ENCODE measurements around the gene TNFRSF14.
"Not testable (repeated sequence)": the region's sequence is repeated elsewhere in the genome, so short reads cannot be mapped to it uniquely, and the experiment has no call there.

TNFRSF14 gene

DNA sequence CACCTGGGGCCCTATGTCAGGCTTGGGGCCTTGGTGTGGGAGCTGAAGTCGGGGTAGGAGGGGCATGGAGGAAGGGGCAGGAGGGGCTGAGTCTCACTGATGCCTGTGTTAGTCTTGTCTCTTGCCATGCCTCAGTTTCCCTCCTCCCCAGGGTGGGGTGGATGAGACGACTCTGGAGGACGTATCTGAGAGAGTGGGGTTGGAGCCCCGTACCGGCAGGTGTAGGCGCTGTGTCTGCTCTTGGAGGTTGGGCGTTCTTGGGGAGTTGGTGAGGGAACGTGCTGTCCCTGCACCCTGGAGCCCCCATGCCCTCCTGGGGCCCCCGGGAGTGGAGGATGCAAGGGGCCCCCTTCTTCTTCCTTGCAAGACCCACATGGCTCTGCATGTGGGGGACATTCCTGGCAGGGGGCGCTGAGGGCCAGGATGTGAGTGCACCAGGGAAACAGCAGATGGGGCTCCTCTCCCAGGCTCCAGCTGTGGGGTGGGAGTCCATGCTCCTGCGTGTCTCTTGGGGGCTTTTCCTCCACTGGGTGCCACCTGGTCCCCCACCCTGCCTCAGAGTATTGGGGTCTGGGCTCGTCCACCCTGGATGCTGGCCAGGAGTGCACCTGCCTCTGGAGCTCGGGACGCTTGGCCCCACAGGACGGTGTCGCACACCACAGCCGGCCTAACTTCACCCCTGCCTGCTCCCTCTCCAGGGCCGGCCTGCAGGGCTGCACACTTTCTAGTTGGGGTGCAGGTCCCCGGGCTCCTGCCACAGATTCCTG lies 1.4 kb upstream of the TNFRSF14 start:
- no peak for DNase-seq

DNA sequence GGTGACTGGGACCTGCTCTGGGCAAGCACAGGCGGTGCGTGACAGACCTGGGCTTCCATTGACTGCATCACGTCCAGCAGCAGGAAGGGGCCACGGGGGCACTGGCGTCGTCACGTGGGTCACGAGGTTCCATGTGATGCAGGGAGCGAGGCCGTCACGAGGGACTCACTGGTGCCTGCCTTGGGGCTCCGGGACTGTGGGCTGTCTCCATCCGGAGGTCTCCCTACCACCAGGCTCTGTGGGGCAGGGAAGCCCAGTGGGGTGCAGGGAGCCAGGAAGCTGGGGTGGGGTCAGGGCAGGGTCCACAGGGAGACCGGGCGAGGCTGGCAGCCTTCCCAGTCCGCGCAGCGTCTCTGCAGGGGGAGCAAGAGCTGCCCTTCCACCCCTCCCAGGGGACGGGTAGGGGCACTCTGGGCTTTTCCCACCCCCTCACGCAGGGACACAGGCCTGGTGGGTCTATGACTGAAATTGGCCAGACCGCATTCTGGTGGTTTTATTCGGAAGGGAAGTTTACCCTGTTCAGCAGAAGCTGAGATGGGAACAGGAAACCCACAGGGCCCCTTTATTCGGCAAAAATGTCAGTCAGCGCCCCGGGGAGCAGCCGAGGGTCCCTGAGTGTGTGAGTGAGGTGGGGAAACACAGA lies 416 bp upstream of the TNFRSF14 start:
- DNase-seq = no peak

DNA sequence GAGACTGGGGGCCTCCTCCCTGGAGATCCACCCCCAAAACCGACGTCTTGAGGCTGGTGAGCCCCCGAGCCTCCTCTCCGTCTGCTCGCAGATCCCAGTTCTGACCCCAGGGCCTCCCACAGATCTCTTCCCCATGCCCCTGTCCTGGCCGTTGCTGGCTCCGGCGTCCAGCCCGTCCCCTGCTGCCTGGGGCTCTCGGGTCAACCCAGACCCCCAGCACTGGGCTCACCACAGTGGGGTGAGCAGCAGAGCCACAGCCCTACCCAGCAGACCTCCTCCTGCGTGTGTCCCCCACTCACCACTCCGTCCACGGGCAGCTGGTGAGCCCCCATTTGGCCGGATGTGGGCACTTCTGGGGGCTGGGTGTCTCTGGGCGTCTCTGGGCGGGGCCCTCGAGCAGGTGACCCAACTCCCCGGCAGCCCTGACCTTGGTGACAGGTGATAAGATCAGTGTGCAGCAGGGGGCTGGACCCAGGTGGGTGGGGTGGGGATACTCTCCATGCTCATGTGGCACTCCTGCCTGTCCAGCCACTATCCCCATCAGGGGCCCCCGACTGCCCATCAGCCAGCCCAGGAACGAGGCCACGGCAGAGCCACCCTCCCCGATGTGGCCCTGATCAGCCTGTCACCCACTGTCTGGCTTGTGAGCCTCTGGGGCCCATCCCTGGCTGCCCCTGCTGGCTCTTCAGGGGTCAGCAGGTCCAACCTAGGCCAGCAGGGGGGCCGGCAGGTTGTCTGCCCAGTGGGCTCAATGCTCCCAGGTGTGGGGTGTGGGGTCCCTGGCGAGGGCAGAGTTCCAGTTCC lies 709 bp downstream of the TNFRSF14 start:
- no peak for DNase-seq

DNA sequence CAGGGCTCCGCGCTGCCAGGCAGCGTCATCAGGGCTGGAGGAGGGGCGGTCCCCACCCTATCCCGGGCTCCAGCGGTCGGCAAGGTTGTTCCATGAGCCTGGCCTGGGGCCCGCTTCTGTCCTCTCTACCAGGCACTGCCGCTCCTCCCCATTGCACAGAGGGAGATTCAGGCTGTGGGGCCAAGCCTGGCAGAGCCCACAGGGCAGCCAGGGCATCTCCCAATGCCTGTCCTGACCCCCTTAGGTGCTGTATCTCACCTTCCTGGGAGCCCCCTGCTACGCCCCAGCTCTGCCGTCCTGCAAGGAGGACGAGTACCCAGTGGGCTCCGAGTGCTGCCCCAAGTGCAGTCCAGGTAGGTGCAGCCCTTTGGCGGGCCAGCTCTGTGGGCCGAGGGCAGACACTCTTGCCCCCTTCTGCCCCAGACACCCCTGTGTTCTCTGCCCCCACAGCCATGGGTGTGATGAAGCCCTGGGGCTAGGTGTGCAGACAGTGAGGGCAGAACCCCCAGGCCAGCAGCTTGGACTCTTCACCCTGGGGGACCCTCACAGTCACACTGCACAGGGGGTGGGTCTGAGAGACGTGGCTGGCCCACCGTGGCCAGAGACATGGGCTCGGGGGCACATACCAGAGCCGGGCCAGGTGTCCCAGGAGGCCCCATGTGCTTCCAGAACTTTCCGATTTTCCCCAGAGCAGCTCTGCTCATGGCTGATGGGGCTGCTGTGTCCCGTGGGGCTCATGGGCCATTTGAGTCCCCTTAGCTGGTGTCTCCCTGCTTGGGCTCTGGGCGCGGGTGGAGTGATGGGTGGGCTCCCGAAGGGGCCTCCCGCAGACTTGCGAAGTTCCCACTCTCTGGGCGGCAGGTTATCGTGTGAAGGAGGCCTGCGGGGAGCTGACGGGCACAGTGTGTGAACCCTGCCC lies 1.6 kb downstream of the TNFRSF14 start:
- no peak for DNase-seq

DNA sequence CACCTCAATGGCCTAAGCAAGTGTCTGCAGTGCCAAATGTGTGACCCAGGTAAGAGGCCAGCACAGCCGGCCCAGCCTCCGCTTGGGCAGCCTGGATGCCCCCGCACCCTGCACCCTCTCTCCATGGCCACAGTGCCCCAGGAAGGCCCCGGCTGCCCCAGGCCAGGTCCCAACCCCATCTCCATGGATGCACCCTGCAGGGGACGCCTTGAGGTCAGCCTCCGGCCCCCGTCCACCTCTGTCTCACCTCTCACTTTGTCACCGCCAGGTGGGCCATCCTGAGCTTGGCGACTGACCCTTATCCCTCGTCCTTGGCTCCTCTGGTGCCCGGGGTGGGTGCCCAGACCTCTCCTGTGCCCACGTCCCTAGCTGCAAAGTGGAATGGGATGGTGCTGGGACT lies 2.2 kb downstream of the TNFRSF14 start:
- no peak for DNase-seq

DNA sequence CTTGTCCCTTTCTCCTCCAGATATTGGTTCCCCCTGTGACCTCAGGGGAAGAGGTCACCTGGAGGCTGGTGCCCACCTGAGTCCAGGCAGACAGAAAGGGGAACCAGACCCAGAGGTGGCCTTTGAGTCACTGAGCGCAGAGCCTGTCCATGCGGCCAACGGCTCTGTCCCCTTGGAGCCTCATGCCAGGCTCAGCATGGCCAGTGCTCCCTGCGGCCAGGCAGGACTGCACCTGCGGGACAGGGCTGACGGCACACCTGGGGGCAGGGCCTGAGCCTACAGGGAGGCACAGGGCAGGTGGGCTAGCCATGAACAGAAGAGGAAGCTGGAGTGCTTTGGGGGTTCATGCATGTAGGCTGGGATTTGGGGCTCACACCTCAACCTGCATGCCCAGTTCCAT lies 2.7 kb downstream of the TNFRSF14 start:
- DNase-seq = no peak

DNA sequence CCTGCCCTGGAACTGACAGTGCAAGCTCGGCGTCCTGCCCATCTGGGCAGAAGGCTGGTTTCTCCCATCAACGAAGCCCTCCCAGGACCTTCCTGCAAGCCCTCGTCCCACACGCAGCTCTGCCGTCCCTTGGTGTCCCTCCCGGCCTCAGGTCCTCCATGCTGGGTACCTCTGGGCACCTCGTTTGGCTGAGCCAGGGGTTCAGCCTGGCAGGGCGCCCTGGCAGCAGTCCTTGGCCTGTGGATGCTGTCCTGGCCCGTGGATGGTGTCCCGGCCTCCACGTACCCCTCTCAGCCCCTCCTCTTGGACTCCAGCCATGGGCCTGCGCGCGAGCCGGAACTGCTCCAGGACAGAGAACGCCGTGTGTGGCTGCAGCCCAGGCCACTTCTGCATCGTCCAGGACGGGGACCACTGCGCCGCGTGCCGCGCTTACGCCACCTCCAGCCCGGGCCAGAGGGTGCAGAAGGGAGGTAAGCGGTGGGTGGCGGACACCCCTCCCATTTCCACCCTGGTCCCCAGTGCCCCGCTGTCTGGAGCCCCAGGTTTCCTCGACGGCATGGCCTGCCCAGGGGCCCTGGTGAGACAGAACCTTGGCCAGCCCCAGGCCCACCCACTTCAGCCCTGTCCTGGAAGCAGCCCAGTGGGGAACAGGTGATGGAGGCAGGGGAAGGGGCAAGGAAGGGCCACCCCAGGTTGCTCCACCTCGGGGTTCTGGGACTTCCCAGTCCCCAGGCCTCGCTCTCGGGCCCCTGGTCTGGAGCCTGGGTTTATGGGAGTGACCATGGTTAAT lies 3.5 kb downstream of the TNFRSF14 start:
- DNase-seq = no peak

DNA sequence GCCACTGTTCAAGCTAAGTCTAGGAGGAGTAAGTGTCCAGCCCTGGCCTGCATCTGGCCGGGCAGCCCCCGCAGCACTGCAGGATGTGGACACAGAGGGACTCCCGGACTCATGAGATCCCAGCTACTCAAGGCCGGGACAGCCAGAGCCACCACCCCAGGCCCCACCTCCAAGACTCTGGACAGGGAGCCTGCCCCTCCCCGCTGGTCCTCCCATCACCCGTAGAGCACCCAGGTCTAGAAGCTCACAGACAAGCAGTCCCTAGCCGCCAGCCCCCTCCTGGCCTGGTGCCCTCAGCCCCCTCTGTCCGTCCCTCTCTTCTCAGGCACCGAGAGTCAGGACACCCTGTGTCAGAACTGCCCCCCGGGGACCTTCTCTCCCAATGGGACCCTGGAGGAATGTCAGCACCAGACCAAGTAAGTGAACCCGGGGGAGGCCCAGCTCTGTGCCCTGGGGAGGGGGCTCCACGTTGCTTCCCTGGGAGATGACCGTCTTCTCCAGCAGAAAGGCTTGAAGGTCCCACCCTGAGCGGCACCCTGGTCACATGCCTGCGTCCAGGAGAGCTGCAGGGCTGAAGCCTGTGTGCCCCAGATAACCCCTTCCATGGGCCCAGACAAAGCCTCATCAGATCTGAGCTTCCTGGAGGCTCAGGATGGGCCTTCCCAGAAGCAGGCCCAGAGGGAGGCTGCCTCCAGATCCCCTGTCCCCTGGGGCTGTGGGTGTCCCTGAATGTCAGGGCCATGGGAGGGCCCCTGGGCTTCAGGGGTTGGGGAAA lies 4.3 kb downstream of the TNFRSF14 start:
- no peak for DNase-seq

DNA sequence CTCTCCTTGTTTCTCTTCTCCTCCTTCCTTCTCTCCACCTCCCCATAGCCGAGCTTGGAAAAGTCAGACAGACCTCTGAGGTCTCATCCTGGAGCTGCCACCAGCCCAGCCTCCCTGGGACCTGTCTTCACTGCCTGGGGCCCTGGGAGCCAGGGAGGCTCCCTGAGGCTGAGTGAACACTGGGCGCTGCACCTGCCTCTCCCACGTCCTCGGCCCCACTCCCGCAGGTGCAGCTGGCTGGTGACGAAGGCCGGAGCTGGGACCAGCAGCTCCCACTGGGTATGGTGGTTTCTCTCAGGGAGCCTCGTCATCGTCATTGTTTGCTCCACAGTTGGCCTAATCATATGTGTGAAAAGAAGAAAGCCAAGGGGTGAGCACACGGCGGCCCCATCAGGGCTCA lies 5.3 kb downstream of the TNFRSF14 start:
- DNase-seq = no peak

DNA sequence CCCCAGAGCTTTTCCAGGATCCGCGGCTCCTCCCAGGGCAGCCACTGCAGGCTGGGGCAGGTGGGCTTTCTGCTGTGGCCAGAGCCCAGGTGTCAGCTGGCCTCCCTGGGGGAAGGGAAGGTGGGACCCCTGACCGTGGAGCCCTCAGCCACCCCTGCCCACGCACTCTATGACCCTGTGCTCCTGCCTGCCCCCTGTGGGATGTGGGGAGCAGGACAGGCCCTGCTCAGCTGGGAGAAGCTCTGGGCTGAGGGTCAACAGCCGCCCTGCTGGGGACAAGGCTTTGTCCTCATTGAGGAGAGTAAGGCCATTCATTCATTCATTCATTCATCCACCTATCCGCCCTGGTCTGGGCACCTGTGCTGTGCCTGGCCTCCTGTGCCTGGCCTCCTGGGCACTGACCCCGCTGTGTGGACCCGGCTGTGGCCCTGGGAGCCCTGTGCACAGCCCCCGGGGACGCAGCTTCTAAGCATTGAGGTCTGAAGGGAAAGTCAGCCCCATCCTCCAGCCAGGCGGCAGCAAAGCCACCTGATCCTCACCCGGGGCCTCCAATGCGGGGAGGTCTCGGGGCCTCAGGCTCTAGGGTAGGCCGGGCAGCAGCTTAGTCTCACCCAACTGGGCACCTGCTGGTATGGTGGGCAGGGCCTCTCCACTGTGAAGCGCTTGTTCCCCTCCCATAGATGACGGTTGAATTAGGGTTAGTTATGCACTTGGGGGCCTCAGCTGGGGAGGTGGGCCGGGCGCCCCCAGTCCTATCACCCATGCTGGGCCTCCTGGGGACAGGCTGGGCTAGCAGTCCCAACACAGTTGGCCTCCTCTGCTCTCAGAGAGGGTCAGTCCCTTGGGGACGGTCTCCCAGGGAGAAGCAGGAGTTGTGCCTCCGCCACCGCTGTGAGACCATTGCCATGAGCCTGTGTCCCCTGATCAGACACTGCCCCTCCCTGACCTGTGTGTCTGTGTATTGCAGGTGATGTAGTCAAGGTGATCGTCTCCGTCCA lies 6.0 kb downstream of the TNFRSF14 start:
- DNase-seq = no peak

DNA sequence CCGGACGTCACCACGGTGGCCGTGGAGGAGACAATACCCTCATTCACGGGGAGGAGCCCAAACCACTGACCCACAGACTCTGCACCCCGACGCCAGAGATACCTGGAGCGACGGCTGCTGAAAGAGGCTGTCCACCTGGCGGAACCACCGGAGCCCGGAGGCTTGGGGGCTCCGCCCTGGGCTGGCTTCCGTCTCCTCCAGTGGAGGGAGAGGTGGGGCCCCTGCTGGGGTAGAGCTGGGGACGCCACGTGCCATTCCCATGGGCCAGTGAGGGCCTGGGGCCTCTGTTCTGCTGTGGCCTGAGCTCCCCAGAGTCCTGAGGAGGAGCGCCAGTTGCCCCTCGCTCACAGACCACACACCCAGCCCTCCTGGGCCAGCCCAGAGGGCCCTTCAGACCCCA lies 7.0 kb downstream of the TNFRSF14 start:
- DNase-seq = no peak

DNA sequence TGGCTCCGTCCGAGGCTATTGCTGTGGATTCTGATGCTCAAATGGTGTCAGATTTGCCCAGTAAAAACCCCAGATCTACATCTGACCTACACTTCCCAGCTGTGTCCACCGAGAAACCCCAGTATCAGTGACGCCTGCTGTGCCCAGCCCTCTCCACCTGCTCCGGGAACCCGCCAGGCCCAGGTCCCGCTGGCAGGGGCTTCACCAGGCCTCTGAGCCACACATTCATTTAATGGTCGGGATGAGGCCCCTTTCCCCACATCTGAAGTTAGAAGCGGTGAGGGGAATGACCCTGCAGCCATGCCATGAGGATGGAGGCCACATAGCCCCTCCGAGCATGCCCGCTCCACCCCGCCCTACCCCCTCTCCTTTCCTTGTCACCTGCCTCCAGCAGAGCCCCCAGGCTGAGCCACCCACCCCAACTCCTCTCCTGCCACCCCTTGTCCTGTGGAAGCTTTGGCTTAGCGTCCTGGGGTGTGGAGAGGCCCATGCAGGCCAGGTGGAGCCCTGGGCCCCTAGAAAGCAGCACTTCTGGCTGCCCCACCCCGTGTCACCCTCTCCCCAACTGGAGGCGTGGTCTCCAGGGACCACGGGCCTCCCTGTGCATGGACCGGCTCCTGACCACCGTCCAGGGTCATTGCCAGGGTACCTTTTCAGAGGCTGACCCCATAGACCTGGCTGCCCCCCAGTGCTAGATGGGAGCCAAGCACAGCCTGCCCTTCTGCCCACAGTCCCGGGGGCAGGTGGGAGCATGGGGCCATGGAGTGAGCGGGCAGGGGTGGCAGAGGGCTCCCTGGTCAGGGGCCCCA lies 8.0 kb downstream of the TNFRSF14 start:
- DNase-seq = no peak

DNA sequence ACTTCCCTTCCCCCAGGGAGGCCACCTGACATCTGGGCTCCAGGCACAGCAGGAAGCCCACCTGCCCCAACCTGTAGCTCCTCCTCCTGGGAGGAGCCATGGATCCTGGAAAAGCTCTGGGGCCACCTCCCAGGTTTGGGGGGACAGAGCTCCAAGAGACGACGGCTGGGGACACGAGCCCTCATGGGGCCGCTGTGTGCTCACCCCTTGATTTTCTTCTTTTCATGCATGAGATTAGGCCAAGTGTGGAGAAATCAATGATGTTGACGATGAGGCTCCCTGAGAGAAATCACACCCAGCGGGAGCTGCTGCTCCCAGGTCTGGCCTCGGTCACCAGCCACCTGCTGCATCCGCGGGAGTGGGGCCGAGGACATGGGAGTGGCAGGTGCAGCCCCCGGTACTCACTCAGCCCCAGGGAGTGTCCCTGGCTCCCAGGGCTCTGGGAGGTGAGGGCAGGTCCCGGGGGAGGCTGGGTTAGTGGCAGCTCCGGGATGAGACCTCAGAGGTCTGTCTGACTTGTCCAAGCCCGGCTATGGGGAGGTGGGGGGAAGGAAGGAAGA lies 8.7 kb downstream of the TNFRSF14 start:
- DNase-seq = no peak

DNA sequence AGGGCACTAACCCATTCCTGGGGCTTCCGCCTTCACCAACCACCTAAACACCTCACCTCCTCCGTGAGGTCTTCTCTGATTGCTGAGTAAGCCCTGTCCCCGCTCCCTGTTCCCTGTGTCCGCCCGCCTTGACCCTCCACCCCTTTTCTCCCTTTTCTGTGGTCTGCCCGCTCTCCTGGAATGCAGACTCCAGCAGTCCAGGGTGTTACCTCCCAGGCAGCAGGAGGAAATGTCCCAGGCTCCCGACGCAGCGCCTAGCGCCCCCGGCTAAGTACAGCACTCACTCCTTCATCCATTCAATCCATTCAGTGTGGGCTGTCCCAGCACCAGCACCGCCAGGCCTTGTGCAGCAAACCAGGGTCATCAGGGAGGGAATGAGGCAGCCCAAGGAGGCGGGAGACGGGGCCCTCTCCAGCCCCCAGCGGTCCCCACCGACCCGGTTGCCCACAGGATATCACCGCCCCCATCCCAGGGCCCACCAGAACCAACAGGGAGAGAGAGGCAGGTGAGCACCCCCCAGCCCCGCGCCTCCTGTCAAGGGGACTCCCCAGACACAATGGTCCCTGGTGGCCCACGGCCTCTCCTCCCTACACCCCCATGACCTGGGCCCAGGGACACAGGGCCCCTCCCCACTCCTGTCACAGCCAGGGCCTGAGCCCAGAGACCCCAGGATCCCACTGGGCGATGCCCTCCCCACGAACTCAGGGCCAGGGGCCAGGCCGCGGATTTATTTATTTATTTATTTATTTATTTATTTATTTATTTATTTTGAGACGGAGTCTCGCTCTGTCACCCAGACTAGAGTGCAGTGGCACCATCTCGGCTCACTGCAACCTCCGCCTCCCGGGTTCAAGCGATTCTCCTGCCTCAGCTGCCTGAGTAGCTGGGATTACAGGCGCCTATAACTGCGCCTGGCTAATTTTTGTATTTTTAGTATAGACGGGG lies 10.2 kb downstream of the TNFRSF14 start:
- no peak for DNase-seq

DNA sequence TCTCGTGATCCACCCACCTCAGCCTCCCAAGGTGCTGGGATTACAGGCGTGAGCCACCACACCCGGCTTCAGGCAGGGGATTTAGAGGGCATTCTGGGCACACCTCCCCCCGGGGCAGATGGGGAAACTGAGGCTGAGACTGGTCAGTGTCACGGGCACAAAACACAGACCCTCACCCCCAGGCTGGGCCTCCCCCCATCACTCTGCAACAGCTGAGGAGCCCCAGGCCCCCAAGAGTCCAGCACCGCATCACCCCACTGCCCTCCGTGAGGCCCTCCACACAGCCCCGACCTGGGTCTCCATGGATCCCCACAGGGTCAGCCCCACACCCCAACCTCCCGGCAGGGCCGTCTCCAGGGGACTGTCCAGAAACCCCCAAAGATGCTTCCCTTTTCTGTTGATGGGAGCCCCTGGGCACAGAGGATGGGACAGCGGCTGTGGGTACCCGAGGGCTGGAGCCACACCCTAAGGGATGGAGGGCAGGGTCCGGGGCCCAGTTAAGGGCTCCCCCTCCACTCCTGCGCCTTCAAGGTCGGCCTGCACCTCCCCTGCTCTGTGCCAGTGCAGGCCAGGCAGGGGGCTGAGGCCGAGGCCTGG lies 11.0 kb downstream of the TNFRSF14 start:
- no peak for DNase-seq

DNA sequence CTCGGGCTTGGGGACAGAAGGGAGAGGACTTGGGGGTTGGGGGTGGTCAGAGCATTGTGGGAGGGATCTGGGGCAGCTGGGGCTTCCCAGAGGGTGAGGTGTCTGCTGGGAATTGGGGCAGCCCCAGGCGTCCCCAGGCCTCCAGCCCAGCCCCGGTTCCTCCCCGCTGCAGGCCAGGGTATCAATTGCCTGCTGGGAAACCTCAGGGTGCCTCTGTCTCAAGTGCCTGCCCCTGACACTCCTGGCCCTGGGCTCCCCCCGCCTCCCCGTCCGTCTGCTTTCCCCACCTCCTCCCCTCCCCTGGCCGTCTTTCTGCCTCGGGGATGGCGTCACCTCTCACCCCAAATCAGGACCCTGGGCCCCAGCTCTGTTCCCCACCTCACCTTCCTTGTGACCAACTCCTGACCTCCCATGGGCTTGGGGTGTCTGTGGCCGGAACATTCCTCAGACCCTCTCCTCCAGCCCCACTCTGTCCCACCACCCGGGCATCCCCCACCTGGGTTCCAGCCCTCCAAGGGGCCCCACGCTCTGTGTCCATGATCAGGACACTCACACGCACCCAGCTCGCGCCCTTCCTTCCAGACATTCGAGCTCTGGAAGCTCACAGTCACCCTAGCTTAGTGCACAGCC lies 12.1 kb downstream of the TNFRSF14 start:
- DNase-seq = not testable (repeated sequence)
